MM.1S (cell line): Measurements from ENCODE around the gene POLH.
"Not testable (repeated sequence)": the region's sequence is repeated elsewhere in the genome, so short reads cannot be mapped to it uniquely, and the experiment has no call there.

Source experiments
- CTCF ChIP-seq: fragments of 300-600 bp; sonication (generic); IDR thresholded peaks from 2 replicates; pipeline ENCODE4 v1.5.1; 2016; ENCODE audit warnings: antibody characterized with exemption, low read length, mixed read lengths
- EZH2 ChIP-seq: fragments of 300-600 bp; sonication (generic); optimal IDR thresholded peaks from 2 replicates; pipeline ENCODE3; 2017; ENCODE audit warnings: low read depth, mild to moderate bottlenecking, antibody characterized with exemption, low read length, mixed read lengths
- EZH2phosphoT487 ChIP-seq: fragments of 300-600 bp; sonication (generic); IDR thresholded peaks from 2 replicates; pipeline ENCODE4 v1.6.1; 2018; ENCODE audit warnings: antibody characterized with exemption, low read length

DNA sequence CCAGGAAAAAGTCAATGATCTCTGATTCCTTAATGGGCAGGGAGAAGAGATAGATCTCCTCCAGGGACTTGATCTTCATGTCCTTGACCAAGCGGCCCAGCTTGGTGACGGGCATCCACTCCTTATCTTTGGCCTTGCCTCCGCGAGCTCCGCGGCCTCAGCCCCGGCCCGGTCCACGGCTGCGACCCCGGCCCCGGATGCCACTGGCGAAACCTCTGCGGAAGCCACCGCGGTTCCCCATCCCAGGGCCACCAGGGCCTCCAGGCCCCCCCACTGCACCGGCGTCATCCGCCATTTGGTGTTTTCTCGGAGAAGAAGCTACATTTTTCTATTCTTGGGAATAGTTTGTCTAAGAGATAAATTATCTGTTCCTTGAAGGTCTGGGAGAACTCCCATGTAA, 36.6 kb upstream of the POLH start:
- not testable (repeated sequence) for TF ChIP-seq CTCF, EZH2phosphoT487, EZH2
